Smooth muscle cell (in vitro differentiated cells): ENCODE results near the gene CPN2. TPM values are rescaled to one million over a fixed set of nuclear protein-coding genes. Genes with fewer than 3 reads are reported as not detected.

Source experiments
- DNase-seq: peaks from one replicate; lab custom pipeline; 2025; ENCODE audit not compliant: unreplicated experiment; lab: John Stamatoyannopoulos, UW
- H2AFZ ChIP-seq: fragments of 200-600 bp; sonication (generic); 2 replicates; pipeline ENCODE4 v1.6.0; 2016; ENCODE audit warnings: antibody characterized with exemption, low read depth, mild to moderate bottlenecking
- H3F3A ChIP-seq: fragments of 200-600 bp; sonication (generic); 2 replicates; pipeline ENCODE4 v1.6.0; 2017; ENCODE audit warnings: antibody characterized with exemption, low read depth
- H3K27ac ChIP-seq: fragments of 200-600 bp; sonication (generic); 2 replicates; pipeline ENCODE4 v1.5.1; 2016; ENCODE audit warnings: low read depth, mild to moderate bottlenecking
- H3K27me3 ChIP-seq: fragments of 200-600 bp; sonication (generic); 2 replicates; pipeline ENCODE4 v1.6.1; 2016; ENCODE audit warnings: low read depth, mild to moderate bottlenecking
- H3K36me3 ChIP-seq: fragments of 200-600 bp; sonication (generic); 2 replicates; pipeline ENCODE4 v1.5.1; 2016; ENCODE audit warnings: low read depth
- H3K4me1 ChIP-seq: fragments of 200-600 bp; sonication (generic); 2 replicates; pipeline ENCODE4 v1.5.1; 2016; ENCODE audit warnings: low read depth
- H3K4me2 ChIP-seq: fragments of 200-600 bp; sonication (generic); 2 replicates; pipeline ENCODE4 v1.6.0; 2016; ENCODE audit warnings: mild to moderate bottlenecking
- H3K4me3 ChIP-seq: fragments of 200-600 bp; sonication (generic); 2 replicates; pipeline ENCODE4 v1.5.1; 2016; ENCODE audit warnings: mild to moderate bottlenecking
- H3K79me2 ChIP-seq: fragments of 200-600 bp; sonication (generic); 2 replicates; pipeline ENCODE4 v1.6.0; 2016; ENCODE audit warnings: low read depth, mild to moderate bottlenecking
- H3K9ac ChIP-seq: fragments of 200-600 bp; sonication (generic); 2 replicates; pipeline ENCODE4 v1.6.0; 2016; ENCODE audit warnings: low read depth
- H3K9me3 ChIP-seq: fragments of 200-600 bp; sonication (generic); replicated peaks from 2 replicates; pipeline ENCODE4 v1.5.1; 2016; ENCODE audit warnings: low read depth
- H4K20me1 ChIP-seq: fragments of 200-600 bp; sonication (generic); 2 replicates; pipeline ENCODE4 v1.6.0; 2016; ENCODE audit warnings: low read depth
- WGBS: methylation state at CpG from one replicate; pipeline ENCODE4 v1.1.7; 2016; ENCODE audit warnings: low lambda C conversion rate; 5-methylcytosine and 5-hydroxymethylcytosine counted together
- polyA plus RNA-seq: library from polyadenylated mRNA; unstranded; fragments of >200 nt; fragmentation: Nextera tagmentation; extraction: Ambion mirVana; gene quantifications from 2 replicates; pipeline ENCODE4 v1.2.1, GENCODE V29; 2016
- total RNA-seq: library from RNA; depleted of rRNA; stranded (reverse); fragments of >200 nt; gene quantifications from 2 replicates; pipeline ENCODE4 v1.2.3, GENCODE V29; 2014
- TF ChIP-seq, protein P1 (sequence below): fragments of 200-600 bp; sonication (generic); IDR thresholded peaks from 2 replicates; pipeline ENCODE4 v1.5.1; 2017; ENCODE audit warnings: borderline replicate concordance, mild to moderate bottlenecking, antibody characterized with exemption; ENCODE audit not compliant: insufficient read depth, poor library complexity, severe bottlenecking

The CPN2 gene
- total and polyA plus RNA-seq, 2 experiments from 2014 or later: 0.13 TPM; not detected in 1

- Histone ChIP-seq H2AFZ (no peak overlapping the region), H3F3A (no peaks in the 10 kb centered on the region), H3K9ac (no peak overlapping the region), H3K4me1 (peaks cover 8% of the 10 kb centered on the region), H4K20me1 (no peaks in the 10 kb centered on the region), H3K27me3 (no peaks in the 10 kb centered on the region), H3K36me3 (no peaks in the 10 kb centered on the region), H3K27ac (no peak overlapping the region), H3K4me3 (no peak overlapping the region), H3K79me2 (no peaks in the 10 kb centered on the region), H3K9me3 (peaks cover 5% of the 10 kb centered on the region), H3K4me2 (no peak overlapping the region)
- WGBS: 76% methylated on average over 15 of the region's 15 CpGs
- DNase-seq: no peak
- TF ChIP-seq, protein P1, sequence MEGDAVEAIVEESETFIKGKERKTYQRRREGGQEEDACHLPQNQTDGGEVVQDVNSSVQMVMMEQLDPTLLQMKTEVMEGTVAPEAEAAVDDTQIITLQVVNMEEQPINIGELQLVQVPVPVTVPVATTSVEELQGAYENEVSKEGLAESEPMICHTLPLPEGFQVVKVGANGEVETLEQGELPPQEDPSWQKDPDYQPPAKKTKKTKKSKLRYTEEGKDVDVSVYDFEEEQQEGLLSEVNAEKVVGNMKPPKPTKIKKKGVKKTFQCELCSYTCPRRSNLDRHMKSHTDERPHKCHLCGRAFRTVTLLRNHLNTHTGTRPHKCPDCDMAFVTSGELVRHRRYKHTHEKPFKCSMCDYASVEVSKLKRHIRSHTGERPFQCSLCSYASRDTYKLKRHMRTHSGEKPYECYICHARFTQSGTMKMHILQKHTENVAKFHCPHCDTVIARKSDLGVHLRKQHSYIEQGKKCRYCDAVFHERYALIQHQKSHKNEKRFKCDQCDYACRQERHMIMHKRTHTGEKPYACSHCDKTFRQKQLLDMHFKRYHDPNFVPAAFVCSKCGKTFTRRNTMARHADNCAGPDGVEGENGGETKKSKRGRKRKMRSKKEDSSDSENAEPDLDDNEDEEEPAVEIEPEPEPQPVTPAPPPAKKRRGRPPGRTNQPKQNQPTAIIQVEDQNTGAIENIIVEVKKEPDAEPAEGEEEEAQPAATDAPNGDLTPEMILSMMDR: no peak
Measured at GRCh38 chr3:194386066-194386465, 34.9 kb upstream of the CPN2 start.

DNA sequence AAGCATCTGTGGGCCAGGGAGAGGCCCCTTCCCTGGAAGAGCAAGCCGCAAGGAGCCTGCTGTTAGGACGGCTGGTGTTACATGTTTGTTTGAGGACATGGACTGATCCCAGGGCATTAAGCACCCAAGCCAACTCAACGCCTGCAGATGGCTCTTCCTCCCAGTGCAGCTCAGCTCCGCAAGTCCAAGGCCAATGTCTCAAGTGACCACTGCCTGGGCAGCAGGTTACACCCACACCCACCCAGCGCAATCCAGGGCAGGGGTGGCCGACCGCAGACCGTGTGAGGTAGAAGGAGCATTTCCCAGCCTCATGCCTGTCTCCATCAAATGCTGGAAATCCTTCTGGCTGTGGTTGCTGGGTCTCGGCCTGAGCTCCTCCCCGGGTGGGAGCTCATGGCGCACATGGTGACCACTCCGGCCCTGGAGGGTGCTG, 33.5 kb upstream of the CPN2 start:
- Histone ChIP-seq H2AFZ (no peak overlapping the region), H3K4me2 (no peak overlapping the region), H3K4me1 (peaks cover 8% of the 10 kb centered on the region), H3K4me3 (no peak overlapping the region), H4K20me1 (no peaks in the 10 kb centered on the region), H3K79me2 (no peaks in the 10 kb centered on the region), H3F3A (no peaks in the 10 kb centered on the region), H3K27ac (no peak overlapping the region), H3K36me3 (no peaks in the 10 kb centered on the region), H3K9ac (no peak overlapping the region), H3K27me3 (no peaks in the 10 kb centered on the region), H3K9me3 (no peaks in the 10 kb centered on the region)
- no peak for DNase-seq
- TF ChIP-seq, protein P1: no peak
- 94% methylated on average over 12 of the region's 12 CpGs for WGBS

DNA sequence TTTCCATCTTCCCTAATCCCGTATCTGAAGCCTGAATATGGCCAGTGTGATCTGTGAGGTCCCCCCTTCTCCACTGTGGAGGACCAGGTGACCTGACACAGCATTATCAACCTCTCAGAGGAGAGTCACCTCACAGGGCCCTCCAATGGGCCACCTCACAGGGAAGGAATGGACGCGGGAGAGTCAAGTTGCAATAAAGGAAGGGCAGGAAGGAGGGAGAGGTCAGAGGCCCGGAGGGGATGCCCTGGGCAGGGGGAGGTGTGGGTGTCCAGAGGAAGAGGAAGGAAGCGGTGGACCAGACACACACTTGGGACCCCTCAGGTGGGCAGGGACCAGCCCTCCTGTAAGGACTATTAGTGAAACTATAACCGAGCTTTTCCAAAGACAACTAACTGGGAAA, 33.0 kb upstream of the CPN2 start:
- H3K27me3 ChIP-seq: no peaks in the 10 kb centered on the region
- no peaks in the 10 kb centered on the region for H3K9me3 ChIP-seq
- H3K27ac ChIP-seq: no peak overlapping the region
- H3K4me2 ChIP-seq: no peak overlapping the region
- H3K9ac ChIP-seq: no peak overlapping the region
- H3K4me3 ChIP-seq: no peak overlapping the region
- DNase-seq: no peak
- no peaks in the 10 kb centered on the region for H3K36me3 ChIP-seq
- H3K4me1 ChIP-seq: peaks cover 8% of the 10 kb centered on the region
- TF ChIP-seq, protein P1: no peak
- 89% methylated on average over 6 of the region's 6 CpGs for WGBS
- H3K79me2 ChIP-seq: no peaks in the 10 kb centered on the region
- no peaks in the 10 kb centered on the region for H4K20me1 ChIP-seq
- no peaks in the 10 kb centered on the region for H3F3A ChIP-seq
- H2AFZ ChIP-seq: no peak overlapping the region

- Histone ChIP-seq H3K27ac (no peak overlapping the region), H3K9ac (no peak overlapping the region), H4K20me1 (no peaks in the 10 kb centered on the region), H3K79me2 (no peaks in the 10 kb centered on the region), H3K4me3 (no peak overlapping the region), H3K4me1 (peaks cover 8% of the 10 kb centered on the region), H3K9me3 (no peaks in the 10 kb centered on the region), H3K27me3 (no peaks in the 10 kb centered on the region), H3K4me2 (no peak overlapping the region), H2AFZ (no peak overlapping the region), H3F3A (no peaks in the 10 kb centered on the region), H3K36me3 (no peaks in the 10 kb centered on the region)
- 94% methylated on average over 14 of the region's 14 CpGs for WGBS
- TF ChIP-seq, protein P1: no peak
- DNase-seq: no peak
Measured at GRCh38 chr3:194383276-194383940, 32.3 kb upstream of the CPN2 start.
